Myocyte (in vitro differentiated cells): ENCODE data around the gene SPOCK1. TPM values are rescaled to one million over a fixed set of nuclear protein-coding genes. Genes with fewer than 3 reads are reported as not detected.

Experiments used
- DNase-seq: peaks from one replicate; pipeline ENCODE4 v3.0.0-alpha.2; 2012; ENCODE audit warnings: low read depth
- total RNA-seq: library from RNA; depleted of rRNA; stranded (reverse); fragments of >200 nt; gene quantifications from 2 replicates; pipeline ENCODE4 v1.2.3, GENCODE V29; 2014

Gene SPOCK1
- total RNA-seq, 1 donor from 2014 or later, result 9.5 TPM

DNA sequence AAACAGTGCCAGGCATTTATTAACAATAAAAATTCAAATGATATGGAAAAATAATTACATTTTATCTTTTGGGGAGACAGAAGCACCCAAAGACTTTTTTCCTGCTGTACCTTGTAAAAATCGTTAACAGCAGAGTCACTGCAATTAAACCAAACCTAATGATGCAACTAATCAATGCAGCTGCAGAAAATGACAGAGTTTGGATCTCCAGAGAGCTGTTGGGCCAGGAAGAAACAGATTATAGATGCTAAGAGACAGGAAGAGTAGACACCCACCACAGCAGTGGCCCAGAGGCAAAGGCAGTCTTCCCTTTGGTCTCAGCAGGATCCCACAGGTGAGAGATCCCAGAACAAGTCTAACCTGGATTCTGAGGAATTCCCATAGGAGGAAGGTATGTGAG lies 53.0 kb downstream of the SPOCK1 start:
- no peak for DNase-seq

- no peak for DNase-seq
These were observed 56.5 kb downstream of the SPOCK1 start for GRCh38 chr5:137442660-137443059.

DNA sequence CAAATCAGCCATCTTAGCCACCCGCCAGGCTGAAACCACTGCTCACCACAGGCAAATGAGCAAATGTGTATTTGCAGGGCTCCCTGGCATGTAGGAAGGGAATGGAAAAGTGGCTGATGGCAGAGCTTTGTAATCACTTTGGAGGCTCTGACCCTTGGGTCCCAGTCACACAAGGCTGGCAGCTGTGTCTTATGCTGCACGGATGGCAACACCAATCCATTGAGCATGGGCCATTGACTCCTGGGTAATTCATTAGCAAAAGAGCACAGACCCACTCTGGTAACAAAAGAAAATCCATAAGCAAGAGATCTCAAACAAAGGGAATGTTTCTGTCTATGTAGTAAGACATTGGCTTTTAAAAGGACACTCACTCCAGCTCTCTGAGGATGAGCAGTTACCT lies 57.6 kb downstream of the SPOCK1 start:
- DNase-seq, result no peak

GRCh38 chr5:137440795-137441194 lies 58.3 kb downstream of the SPOCK1 start:
- no peak for DNase-seq

DNA sequence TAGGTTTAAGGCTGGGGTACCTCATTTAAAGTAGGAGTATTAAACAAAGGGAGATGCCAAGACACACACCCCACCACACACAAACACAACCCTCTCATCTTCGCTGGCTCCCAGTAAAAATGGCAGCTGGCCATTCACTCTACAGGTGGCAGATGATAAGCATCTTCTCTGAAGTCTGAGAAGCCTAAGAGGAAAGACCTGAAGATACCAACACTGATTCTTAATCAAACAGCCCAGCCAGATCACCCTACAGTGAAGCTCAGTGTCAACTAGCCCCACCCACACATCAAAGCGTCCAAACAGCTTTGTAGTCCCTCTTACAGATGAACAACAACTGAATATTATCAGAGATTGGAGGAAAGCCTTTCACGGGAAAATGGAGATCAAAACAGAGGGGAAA lies 59.5 kb downstream of the SPOCK1 start:
- DNase-seq, result no peak

- DNase-seq, result no peak
These were observed 60.2 kb downstream of the SPOCK1 start for GRCh38 chr5:137438932-137439331.

DNA sequence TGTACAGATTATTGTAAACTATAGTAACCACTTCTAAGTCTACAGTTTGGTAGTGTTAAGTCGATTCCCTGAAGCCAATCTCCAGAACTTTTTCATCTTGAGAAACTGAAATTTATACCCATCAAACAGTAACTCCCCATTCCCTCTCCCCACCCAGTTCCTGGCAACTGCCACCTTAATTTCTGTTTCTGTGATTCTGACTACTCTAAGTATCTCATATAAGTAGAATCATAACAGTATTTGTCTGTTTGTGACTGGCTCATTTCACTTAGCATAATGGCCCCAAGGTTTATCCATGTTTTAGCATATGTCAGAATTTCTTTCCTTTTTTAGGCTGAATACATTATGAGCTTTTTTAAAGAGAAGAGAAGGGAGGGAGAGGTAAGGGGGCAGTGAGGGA lies 61.4 kb downstream of the SPOCK1 start:
- DNase-seq, result no peak

GRCh38 chr5:137433539-137433938 lies 65.6 kb downstream of the SPOCK1 start:
- DNase-seq, result no peak

GRCh38 chr5:137432376-137432775 lies 66.8 kb downstream of the SPOCK1 start:
- no peak for DNase-seq

DNA sequence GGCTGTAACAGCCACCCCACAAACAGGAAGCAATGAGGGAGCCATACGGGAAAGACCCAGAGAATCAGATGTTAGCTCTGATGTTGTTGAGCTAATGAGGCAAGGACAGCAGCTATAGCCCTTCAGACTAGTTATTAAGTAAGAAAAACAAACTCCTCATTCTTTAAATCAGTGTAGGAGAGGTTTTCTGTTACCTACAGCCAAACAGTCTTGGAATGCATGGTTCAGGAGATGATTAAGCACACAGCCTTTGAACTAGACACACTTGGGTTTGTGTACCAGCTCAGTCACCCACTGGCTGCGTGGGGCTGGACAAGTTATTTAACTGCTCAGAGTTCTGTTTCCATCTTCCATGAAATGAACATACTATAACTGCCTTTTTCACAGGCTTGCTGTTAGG lies 68.1 kb downstream of the SPOCK1 start:
- no peak for DNase-seq

DNA sequence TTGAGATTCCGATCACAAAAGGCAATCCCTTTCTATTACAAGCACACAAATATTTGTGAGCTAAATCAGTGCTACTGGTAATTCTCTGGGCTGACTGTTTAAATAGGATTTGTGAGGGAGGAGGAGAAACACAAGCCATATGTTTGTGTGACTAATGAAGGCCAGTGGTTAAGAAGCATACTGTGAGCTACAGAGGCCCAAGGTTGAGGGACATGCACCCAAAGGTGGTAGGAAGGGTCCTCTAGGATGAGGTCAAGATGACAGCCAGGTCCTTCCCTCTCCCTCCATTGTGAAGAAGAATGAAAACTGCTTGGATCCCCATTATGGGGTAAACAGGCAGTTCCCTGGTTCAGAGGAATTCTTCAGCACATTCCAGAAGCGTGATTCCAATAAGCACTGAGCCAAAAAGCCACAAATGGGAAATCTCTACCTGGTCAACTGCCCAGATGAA lies 83.9 kb downstream of the SPOCK1 start:
- DNase-seq, result peak; percentile 29

DNA sequence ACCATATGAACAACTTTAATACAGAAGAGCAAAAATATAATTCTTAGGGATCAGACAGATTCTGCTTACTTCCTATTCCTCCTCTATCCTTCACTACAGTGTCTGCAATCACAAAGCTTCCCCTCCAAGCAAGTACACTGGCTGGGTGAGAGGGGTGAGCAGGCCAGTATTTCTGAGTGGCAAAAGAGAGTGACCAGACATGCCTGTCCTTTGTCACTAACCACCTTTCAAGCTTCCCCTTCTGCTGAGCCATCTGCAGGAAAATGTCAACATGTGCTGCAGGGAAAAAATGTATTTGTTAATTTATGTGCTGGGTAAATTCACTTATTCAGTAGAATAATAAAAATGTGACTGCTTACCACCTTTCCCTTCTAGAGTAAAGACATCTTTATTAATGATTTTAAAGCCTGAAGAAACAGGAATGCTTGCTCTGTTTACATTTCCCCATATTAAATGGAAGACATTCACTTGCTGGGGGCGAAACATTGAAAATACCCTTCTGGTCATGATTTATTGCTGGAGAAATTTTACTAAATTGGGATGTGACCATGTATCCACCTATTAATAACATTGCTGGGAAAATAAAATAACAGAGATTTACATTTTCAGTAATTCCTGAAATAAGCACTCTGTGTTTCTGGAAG lies 84.9 kb downstream of the SPOCK1 start:
- no peak for DNase-seq

- DNase-seq, result no peak
These were observed 87.0 kb downstream of the SPOCK1 start for GRCh38 chr5:137412136-137412535.

GRCh38 chr5:137410234-137411010 lies 88.7 kb downstream of the SPOCK1 start:
- no peak for DNase-seq

DNA sequence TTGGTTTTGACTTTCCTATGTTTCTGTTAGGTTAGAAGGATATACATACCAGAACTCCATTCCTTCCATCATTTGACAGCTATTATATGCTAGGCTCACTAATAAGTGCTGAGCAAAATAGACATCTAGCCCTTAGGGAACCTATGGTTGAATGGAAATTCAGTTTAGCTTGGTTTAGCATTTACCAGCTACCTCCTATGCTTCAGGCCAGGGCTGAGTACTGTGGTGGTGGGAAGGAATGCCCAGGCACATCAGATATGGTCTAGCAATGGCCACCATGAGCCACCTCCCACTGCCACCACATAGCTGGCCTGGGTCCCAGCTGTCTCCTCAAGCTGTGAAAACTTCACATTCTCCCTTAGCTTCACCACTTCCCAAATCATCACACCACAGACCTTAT lies 89.4 kb downstream of the SPOCK1 start:
- DNase-seq, result peak; percentile 26

DNA sequence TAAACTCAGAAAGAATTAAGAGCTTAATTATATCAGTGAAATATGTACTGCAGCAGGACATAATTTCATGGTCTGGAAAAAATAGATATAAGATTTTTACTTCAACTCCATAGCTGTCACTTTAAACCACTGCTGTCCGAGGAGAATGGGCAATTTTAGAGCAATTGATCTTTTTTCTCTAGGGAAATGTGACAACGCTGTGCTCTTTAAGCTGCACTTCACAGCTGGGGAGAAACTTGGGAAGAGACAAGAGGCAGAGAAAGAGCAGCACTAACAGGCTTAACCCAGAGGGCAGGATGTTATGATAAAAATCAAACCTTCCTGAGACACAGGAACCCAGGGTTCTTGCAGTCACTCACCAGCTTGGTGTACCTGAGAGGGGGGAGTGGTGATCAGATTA lies 92.0 kb downstream of the SPOCK1 start:
- DNase-seq, result no peak

GRCh38 chr5:137405393-137405792 lies 93.7 kb downstream of the SPOCK1 start:
- no peak for DNase-seq

- DNase-seq, result no peak
These were observed 95.3 kb downstream of the SPOCK1 start for GRCh38 chr5:137403869-137404268.

GRCh38 chr5:137402436-137403187 lies 96.5 kb downstream of the SPOCK1 start:
- DNase-seq, result no peak

- no peak for DNase-seq
These were observed 97.2 kb downstream of the SPOCK1 start for GRCh38 chr5:137401946-137402345.

- DNase-seq, result peak; percentile 28
These were observed 98.6 kb downstream of the SPOCK1 start for GRCh38 chr5:137400571-137400970.

DNA sequence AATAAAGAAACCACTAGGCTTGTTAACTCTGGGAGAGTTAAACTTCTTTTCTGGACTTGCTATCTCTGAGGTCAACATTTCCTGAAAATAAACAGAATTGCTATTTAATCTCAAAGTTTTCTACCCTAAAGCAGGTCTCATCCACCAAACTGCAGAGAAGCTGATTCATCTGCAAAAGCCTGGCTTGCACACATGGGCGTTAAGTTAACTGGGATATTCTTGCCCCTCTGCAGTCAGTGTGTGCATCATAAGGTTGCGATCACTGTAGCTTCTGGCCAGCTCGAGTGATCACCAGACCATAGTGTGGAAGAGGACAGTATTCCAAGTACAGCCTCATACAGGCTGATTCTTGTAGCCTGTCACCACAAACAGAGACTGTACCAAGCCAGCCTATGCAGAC lies 99.2 kb downstream of the SPOCK1 start:
- DNase-seq, result no peak
